ENCODE results near the gene FGD2. TPM values are rescaled to one million over a fixed set of nuclear protein-coding genes. Genes with fewer than 3 reads are reported as not detected.

FGD2 gene
- total RNA-seq, 4 donors from 2014 or later: 0.39 to 6.2 (median 5.0) TPM

GRCh38 chr6:36970892-36971842, 34.3 kb upstream of the FGD2 start:
- in situ Hi-C loops (cut with MboI; ENCODE audit: low sequenced_read_pairs in 4 of 4) (no loop called here), intact Hi-C loops (cut with DNase I; ENCODE audit: low total_unique reads) (no loop called here)
- DNase-seq: no peak
- no peak for ATAC-seq
- Histone ChIP-seq H3K36me3 (peaks cover 5 to 90% of the 10 kb centered on the region in 2 donors), H3K4me1 (peaks cover 0 to 4% of the 10 kb centered on the region in 2 donors), H3K9me3 (no peaks in the 10 kb centered on the region), H3K27me3 (no peaks in the 10 kb centered on the region), H3K4me3 (no peak overlapping the region), H3K27ac (no peak overlapping the region)
- TF ChIP-seq, protein P1, sequence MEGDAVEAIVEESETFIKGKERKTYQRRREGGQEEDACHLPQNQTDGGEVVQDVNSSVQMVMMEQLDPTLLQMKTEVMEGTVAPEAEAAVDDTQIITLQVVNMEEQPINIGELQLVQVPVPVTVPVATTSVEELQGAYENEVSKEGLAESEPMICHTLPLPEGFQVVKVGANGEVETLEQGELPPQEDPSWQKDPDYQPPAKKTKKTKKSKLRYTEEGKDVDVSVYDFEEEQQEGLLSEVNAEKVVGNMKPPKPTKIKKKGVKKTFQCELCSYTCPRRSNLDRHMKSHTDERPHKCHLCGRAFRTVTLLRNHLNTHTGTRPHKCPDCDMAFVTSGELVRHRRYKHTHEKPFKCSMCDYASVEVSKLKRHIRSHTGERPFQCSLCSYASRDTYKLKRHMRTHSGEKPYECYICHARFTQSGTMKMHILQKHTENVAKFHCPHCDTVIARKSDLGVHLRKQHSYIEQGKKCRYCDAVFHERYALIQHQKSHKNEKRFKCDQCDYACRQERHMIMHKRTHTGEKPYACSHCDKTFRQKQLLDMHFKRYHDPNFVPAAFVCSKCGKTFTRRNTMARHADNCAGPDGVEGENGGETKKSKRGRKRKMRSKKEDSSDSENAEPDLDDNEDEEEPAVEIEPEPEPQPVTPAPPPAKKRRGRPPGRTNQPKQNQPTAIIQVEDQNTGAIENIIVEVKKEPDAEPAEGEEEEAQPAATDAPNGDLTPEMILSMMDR (IDR thresholded peaks at IDR 0.05 in 4 of 5, conservative IDR thresholded peaks at IDR 0.05 in 1 of 5): no peak
- TF ChIP-seq POLR2A (IDR thresholded peaks at IDR 0.05): no peak

DNA sequence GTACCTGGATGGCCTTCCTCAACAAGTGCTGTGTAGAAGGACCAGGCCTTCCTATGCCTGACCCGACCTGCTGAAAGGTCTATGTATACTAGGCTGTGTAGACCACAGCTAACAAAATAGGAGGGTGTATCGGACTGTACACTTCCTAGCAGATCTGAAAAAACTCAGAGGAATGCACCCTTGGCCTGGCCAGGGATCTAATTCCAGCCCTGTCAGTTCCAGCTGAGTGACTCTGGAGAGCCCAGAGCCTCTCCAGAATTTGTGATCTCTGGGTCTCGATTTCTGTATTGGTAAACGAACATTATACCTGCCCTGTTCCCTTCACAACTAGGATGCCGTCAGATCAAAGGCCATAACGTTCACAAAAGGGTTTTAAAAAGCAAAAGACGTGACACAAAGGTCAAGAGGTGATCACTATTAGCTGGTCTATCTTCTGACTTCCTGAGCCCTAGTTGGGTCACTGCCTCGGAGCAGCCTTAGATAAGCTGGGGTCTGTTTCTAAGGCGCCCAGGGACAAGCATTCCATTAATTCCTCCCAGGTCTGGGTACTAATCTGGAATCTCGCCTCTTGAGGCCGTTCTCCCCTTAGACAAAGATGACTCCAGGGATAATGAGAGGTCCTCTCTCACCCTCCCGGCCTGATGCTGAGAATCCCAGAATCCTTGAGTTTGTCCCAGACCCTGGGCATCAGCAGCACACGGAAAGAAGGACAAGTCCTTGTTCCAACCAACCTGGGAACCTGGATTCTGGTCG, 33.4 kb upstream of the FGD2 start:
- intact Hi-C loops (cut with DNase I; ENCODE audit: low total_unique reads): no loop called here
- in situ Hi-C loops (cut with MboI; ENCODE audit: low sequenced_read_pairs in 4 of 4): no loop called here
- Histone ChIP-seq H3K27me3 (no peaks in the 10 kb centered on the region), H3K36me3 (peaks cover 5 to 100% of the 10 kb centered on the region in 2 donors), H3K9me3 (no peaks in the 10 kb centered on the region), H3K27ac (peak overlapping the region in 1 of 4 donors; percentile 22), H3K4me3 (no peak overlapping the region), H3K4me1 (peaks cover 0 to 4% of the 10 kb centered on the region in 2 donors)
- ATAC-seq: no peak
- no peak for DNase-seq
- TF ChIP-seq POLR2A (IDR thresholded peaks at IDR 0.05): no peak
- TF ChIP-seq, protein P1 (IDR thresholded peaks at IDR 0.05 in 4 of 5, conservative IDR thresholded peaks at IDR 0.05 in 1 of 5): no peak

GRCh38 chr6:36973190-36973589, 32.3 kb upstream of the FGD2 start:
- peaks cover 5 to 100% of the 10 kb centered on the region in 2 donors for H3K36me3 ChIP-seq
- H3K27ac ChIP-seq: no peak overlapping the region
- TF ChIP-seq, protein P1 (IDR thresholded peaks at IDR 0.05 in 4 of 5, conservative IDR thresholded peaks at IDR 0.05 in 1 of 5): no peak
- TF ChIP-seq POLR2A (IDR thresholded peaks at IDR 0.05): no peak
- in situ Hi-C loops (cut with MboI; ENCODE audit: low sequenced_read_pairs in 4 of 4): no loop called here
- ATAC-seq (no peak), DNase-seq (no peak)
- no peaks in the 10 kb centered on the region for H3K27me3 ChIP-seq
- no peak overlapping the region for H3K4me3 ChIP-seq
- no peaks in the 10 kb centered on the region for H3K9me3 ChIP-seq
- no peaks in the 10 kb centered on the region for H3K4me1 ChIP-seq
- intact Hi-C loops (cut with DNase I; ENCODE audit: low total_unique reads): no loop called here

- DNase-seq: no peak
- peaks cover 0 to 2% of the 10 kb centered on the region in 2 donors for H3K4me1 ChIP-seq
- no peaks in the 10 kb centered on the region for H3K27me3 ChIP-seq
- H3K4me3 ChIP-seq: no peak overlapping the region
- in situ Hi-C loops (cut with MboI; ENCODE audit: low sequenced_read_pairs in 4 of 4): no loop called here
- no peak for TF ChIP-seq POLR2A (IDR thresholded peaks at IDR 0.05)
- TF ChIP-seq, protein P1 (IDR thresholded peaks at IDR 0.05 in 4 of 5, conservative IDR thresholded peaks at IDR 0.05 in 1 of 5): no peak
- no peaks in the 10 kb centered on the region for H3K9me3 ChIP-seq
- intact Hi-C loops (cut with DNase I; ENCODE audit: low total_unique reads): no loop called here
- peaks cover 5 to 99% of the 10 kb centered on the region in 2 donors for H3K36me3 ChIP-seq
- no peak for ATAC-seq
- H3K27ac ChIP-seq: no peak overlapping the region
Measured at GRCh38 chr6:36973647-36974046, 31.8 kb upstream of the FGD2 start.

Measured in gastrocnemius medialis (tissue), 4 donors.